Measurements from ENCODE around the gene TMPRSS9. TPM values are rescaled to one million over a fixed set of nuclear protein-coding genes. Genes with fewer than 3 reads are reported as not detected.

Gene TMPRSS9
- total RNA-seq, 2 experiments from 2014 or later: not detected

DNA sequence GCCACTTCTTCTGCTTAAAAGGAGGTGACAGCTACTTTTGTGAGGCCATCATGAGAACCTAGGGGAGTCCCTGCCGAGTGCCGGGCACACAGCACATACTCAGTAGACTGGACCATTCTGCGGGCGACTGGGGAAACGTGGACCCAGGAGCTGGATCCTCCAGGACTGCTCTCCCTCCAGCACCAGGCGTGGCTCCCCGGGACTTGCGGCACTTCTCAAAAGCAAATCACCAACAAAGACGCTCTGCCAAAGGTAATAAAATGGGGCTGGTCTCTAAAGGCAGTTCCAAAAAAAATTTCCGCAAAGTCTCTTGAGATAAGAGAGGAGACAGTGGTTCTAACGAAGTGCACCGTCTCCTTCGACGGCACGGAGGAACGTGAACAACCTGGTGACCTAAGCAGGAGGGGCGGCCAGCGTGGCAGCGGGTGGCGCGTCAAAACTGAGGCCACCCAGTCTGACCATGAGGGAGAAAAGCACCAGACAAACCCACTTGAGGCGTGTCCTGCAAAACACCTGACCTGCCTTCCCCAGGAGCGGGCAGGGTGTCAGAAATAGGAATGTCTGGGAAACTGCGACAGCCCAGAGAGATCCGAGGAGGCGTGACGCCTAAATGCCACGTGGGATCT, 1.4 kb upstream of the TMPRSS9 start:
- H3K27me3 Mint-ChIP-seq: peaks cover 6% of the 10 kb centered on the region
- peaks cover 3% of the 10 kb centered on the region for H3K4me1 Mint-ChIP-seq (ENCODE audit: low read depth)
- CTCF ChIA-PET: no interaction called here
- no peak for DNase-seq
- no peak overlapping the region for H3K4me3 Mint-ChIP-seq
- intact Hi-C loops (cut with micrococcal nuclease): no loop called here
- H3K36me3 Mint-ChIP-seq: no peaks in the 10 kb centered on the region
- no peak overlapping the region for H3K27ac Mint-ChIP-seq
- no peaks in the 10 kb centered on the region for H3K9me3 Mint-ChIP-seq
- POLR2A ChIA-PET: no interaction called here

DNA sequence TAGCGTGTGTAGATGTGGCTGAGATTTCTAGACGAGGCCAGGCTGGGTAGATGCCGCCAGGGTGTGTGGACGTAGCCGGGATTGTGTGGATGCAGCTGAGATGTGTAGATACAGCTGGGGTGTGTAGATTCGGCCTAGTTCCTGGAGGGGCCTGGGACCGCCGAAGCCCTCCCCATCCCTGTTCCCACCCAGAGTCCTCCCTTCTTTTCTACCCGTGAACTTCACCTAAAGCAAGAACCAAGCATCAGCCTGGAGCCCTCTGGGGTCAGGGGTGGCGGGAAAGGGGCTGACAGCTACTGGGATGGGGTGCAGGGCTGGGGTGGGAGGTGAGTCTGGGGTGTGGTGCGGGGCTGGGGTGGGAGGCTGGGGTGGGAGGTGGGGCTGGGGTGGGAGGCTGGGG, 768 bp downstream of the TMPRSS9 start:
- H3K36me3 Mint-ChIP-seq: no peaks in the 10 kb centered on the region
- no peaks in the 10 kb centered on the region for H3K9me3 Mint-ChIP-seq
- peaks cover 3% of the 10 kb centered on the region for H3K4me1 Mint-ChIP-seq (ENCODE audit: low read depth)
- intact Hi-C loops (cut with micrococcal nuclease): no loop called here
- H3K4me3 Mint-ChIP-seq: no peak overlapping the region
- H3K27ac Mint-ChIP-seq: no peak overlapping the region
- ChIA-PET POLR2A (no interaction called here), CTCF (no interaction called here)
- H3K27me3 Mint-ChIP-seq: peaks cover 12% of the 10 kb centered on the region
- no peak for DNase-seq

DNA sequence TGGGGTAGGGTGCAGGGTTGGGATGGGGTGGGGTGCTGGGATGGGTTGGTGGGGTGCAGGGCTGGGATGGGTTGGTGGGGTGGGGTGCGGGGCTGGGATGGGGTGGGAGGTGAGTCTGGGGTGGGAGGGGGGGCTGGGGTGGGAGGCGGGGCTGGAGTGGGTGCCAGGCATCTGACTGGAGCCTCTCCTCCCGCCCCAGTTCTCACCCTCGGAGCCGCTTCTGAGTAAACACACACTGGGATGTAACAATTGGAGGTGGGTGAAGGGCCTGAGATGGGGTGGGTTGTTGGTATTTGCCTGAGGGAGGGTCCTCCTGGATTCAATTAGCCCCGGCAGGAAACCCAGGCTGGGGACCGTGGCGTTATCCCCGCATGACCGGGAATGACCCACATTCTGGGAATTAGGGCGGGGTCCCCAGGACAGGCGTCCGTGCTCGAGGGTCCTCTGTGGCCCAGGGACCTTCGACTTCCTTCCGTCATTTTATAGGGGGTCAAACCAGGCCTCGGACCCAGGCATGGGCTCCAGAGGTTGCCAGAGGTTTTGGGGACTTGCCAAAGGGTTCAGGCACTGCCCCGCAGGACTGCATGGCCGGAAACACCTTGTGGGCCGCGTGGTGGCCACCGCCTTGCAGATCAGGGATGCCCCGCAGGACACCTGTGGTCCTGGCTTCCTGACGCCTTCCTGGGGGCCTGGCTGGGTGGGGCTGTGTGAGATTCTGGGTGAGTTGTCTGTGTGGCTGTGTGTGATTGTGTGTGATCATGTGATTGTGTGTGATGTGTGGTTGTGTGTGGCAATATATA, 1.4 kb downstream of the TMPRSS9 start:
- no peak for DNase-seq
- Mint-ChIP-seq H3K4me1 (ENCODE audit: low read depth) (peaks cover 3% of the 10 kb centered on the region), H3K27ac (no peak overlapping the region), H3K27me3 (peaks cover 12% of the 10 kb centered on the region), H3K36me3 (no peaks in the 10 kb centered on the region), H3K9me3 (no peaks in the 10 kb centered on the region), H3K4me3 (no peak overlapping the region)
- CTCF ChIA-PET: no interaction called here
- intact Hi-C loops (cut with micrococcal nuclease): no loop called here
- POLR2A ChIA-PET: no interaction called here

DNA sequence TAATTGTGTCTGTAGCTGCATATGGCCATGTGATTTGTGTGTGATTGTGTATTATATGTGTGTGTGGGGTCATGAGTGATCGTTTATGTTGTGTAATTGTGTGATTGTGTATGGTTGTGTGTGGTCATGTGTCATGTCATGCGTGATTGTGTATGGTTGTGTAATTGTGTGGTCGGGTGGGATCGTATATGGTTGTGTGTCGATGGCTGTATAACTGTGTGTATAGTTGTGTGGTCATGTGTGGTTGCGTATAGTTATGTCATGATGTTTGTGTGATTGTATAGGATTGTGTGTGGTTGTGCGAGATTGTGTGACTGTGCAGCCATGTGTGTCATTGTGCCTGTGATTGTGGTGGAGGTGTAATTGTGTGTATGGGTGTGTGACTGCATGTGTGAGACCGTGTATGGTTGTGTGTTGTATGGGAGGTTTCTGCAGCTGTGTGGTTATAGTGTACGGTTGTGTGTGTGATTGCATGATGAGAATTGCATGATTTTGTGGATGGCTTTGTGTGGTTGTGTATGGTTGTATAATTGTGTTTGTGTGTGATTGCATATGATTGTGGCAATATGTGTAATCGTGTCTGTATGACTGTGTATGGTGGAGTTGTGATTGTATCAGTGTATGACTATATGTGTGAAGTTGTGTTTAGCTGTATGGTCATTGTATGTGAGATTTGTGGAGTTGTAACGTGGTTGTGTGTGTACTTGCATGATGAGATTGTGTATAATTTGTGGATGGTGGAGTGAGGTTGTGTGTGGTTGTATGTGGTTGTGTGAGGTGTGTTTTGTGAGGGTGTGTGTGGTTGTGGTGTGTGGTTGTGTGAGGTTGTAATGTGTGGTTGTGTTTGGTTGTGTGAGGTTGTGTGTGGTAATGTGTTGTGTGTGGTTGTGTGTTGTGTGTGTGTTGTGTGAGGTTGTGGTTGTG, 2.2 kb downstream of the TMPRSS9 start:
- H3K36me3 Mint-ChIP-seq: no peaks in the 10 kb centered on the region
- H3K9me3 Mint-ChIP-seq: no peaks in the 10 kb centered on the region
- DNase-seq: no peak
- H3K27ac Mint-ChIP-seq: no peak overlapping the region
- intact Hi-C loops (cut with micrococcal nuclease): no loop called here
- no peak overlapping the region for H3K4me3 Mint-ChIP-seq
- POLR2A ChIA-PET: no interaction called here
- H3K27me3 Mint-ChIP-seq: peaks cover 12% of the 10 kb centered on the region
- CTCF ChIA-PET: no interaction called here
- H3K4me1 Mint-ChIP-seq (ENCODE audit: low read depth): peaks cover 3% of the 10 kb centered on the region

DNA sequence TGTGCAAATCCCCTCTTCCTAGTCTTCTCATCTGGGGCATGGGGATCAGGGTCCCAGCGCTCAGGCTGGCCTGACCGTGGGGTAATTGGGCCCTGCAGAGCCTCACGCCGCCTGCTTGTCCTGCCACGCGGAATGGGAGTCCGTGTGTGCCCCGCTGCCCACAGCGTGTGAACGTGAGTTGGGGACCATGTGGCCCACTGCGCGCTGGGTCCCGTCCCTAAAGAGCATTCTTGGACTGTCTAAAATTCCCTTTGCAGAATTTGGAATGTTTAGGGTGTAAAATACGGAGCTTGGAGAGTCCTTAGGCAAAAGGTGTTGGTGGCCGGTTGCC, 2.9 kb downstream of the TMPRSS9 start:
- Mint-ChIP-seq H3K4me3 (no peak overlapping the region), H3K27me3 (peaks cover 12% of the 10 kb centered on the region), H3K9me3 (no peaks in the 10 kb centered on the region), H3K4me1 (ENCODE audit: low read depth) (peaks cover 3% of the 10 kb centered on the region), H3K27ac (no peak overlapping the region), H3K36me3 (no peaks in the 10 kb centered on the region)
- ChIA-PET CTCF (no interaction called here), POLR2A (no interaction called here)
- intact Hi-C loops (cut with micrococcal nuclease): no loop called here
- no peak for DNase-seq

DNA sequence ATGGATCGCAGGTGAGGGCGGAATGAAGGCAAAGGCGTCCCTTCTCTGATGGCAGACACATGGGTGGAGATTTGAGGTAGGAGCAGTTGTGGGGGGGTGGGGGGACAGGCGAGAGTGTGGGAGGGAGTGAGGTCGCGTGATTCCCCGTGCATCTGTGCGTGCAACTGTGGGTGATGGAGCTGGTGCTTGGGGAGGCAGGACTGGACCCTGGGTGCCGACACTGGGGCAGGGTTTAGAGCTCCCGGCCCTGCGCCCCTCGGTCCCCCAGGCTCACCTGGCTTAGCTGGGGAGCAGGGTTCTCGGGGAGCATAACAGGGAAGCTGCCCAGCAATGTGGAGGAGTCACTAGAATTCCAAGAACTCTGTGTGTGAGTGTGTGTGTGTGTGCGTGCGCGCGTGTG, 3.4 kb downstream of the TMPRSS9 start:
- Mint-ChIP-seq H3K4me1 (ENCODE audit: low read depth) (peaks cover 3% of the 10 kb centered on the region), H3K9me3 (peaks cover 2% of the 10 kb centered on the region), H3K36me3 (no peaks in the 10 kb centered on the region), H3K4me3 (no peak overlapping the region), H3K27ac (no peak overlapping the region), H3K27me3 (peaks cover 15% of the 10 kb centered on the region)
- POLR2A ChIA-PET: no interaction called here
- DNase-seq: no peak
- CTCF ChIA-PET: no interaction called here
- intact Hi-C loops (cut with micrococcal nuclease): no loop called here

DNA sequence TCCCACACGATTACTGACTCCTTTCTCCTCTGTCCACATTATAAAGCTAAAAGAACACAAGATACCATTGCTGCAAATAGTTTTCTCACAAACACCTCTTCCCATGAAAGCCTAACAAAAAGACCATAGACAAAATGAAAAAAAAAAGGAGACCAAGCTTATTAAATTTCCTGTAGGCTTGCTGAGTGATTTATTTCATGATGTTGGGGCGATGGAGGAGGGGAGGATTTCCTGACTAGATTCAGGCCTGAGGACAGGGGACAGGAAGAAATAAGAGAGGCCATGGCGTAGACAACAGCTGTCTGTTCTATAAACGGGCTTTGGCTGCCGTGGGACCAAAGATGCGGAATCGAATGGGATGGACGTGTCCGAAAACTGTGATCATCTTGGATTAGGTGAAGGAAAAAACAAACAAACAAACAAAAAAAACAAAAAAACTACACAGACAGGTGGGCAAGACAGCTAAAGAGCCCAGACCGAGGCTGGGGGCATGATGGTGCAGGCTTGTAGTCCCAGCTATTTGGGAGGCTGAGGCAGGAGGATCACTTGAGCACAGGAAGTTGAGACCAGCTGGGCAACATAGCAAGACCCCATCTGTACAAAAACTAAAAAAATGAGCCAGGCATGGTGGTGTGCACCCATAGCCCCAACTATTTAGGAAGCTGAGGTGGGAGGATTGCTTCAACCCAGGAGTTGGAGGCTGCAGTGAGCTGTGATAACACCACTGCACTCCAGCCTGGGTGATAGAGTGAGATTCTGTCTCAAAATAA, 5.3 kb downstream of the TMPRSS9 start:
- peaks cover 14% of the 10 kb centered on the region for H3K27me3 Mint-ChIP-seq
- intact Hi-C loops (cut with micrococcal nuclease): no loop called here
- H3K36me3 Mint-ChIP-seq: no peaks in the 10 kb centered on the region
- CTCF ChIA-PET: interaction anchor here (1.0 kb wide), 1 partner anchor 27 kb away, joined by 5 read pairs; no protein-coding TSS in a partner anchor
- POLR2A ChIA-PET: no interaction called here
- no peak for DNase-seq
- no peak overlapping the region for H3K4me3 Mint-ChIP-seq
- H3K9me3 Mint-ChIP-seq: peaks cover 4% of the 10 kb centered on the region
- H3K27ac Mint-ChIP-seq: no peak overlapping the region
- peaks cover 2% of the 10 kb centered on the region for H3K4me1 Mint-ChIP-seq (ENCODE audit: low read depth)

DNA sequence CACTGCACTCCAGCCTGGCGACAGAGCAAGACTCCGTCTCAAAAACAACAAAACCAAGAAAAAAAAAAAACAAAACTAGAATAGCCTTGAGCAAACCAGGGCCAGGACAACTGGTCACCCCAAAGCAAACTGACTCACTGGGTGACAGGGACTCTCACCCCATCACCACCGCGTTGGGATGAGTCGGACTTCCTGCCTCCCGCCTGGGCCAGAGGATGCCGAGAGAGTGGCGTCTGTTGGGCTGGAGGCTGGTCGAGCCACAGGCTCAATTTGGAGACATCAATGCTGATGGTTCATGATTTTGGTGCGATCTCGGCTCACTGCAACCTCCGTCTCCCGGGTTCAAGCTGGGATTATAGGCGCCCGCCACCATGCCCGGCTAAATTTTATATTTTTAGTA, 11.6 kb downstream of the TMPRSS9 start:
- Mint-ChIP-seq H3K4me3 (no peak overlapping the region), H3K9me3 (peaks cover 7% of the 10 kb centered on the region), H3K27me3 (peaks cover 3% of the 10 kb centered on the region), H3K36me3 (no peaks in the 10 kb centered on the region), H3K4me1 (ENCODE audit: low read depth) (no peaks in the 10 kb centered on the region), H3K27ac (no peak overlapping the region)
- DNase-seq: no peak
- ChIA-PET CTCF (no interaction called here), POLR2A (no interaction called here)
- intact Hi-C loops (cut with micrococcal nuclease): no loop called here

DNA sequence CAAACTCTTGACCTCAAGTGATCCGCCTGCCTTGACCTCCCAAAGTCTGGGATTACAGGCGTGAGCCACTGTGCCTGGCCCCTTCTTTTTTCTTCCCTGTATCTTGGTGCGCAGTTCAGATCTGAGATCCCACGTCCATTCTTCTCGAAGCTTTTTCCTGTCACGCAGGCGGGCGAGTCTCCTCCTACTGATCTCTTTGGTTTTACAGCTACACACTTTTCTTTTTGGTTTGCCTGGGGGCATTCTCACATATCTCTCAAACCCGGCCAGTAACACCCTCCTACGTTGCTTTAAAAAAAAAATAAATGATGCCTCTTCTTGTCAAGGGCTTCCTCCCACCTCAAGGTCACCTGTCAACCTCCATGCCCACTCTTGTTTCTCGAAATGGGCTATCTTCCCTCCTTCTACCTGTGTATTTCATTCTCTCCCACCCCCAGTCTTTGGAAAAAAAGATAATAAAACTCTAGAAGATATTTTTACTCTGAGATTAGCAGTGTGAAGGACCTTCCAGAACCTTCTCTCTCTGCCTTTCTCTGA, 12.1 kb downstream of the TMPRSS9 start:
- peaks cover 3% of the 10 kb centered on the region for H3K27me3 Mint-ChIP-seq
- ChIA-PET POLR2A (no interaction called here), CTCF (interaction anchor here (1.1 kb wide), 1 partner anchor 20 kb away, joined by 3 read pairs; no protein-coding TSS in a partner anchor)
- DNase-seq: no peak
- peaks cover 7% of the 10 kb centered on the region for H3K9me3 Mint-ChIP-seq
- no peak overlapping the region for H3K27ac Mint-ChIP-seq
- no peaks in the 10 kb centered on the region for H3K36me3 Mint-ChIP-seq
- H3K4me3 Mint-ChIP-seq: no peak overlapping the region
- intact Hi-C loops (cut with micrococcal nuclease): no loop called here
- no peaks in the 10 kb centered on the region for H3K4me1 Mint-ChIP-seq (ENCODE audit: low read depth)

DNA sequence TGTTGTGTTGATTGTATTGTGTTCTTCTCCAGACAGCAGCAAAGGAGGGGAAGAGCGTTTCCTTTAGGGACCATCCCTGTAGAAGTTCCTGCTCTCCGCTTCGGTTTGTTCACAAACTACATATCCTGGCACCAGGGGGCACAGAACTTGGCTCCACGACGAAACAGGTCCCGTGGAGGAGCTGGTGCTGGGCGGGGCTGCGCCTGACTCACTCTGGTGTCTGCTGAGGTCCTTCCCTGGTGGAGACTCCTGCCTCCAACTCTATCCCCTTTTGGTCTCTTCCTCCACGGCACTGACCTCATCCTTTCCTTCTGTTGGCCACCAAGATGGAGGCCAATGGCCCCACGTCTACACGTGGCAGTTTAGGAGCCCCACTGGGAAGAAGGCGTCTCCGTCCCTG, 14.7 kb downstream of the TMPRSS9 start:
- Mint-ChIP-seq H3K36me3 (peaks cover 2% of the 10 kb centered on the region), H3K27ac (no peak overlapping the region), H3K27me3 (no peaks in the 10 kb centered on the region), H3K9me3 (peaks cover 16% of the 10 kb centered on the region), H3K4me1 (ENCODE audit: low read depth) (no peaks in the 10 kb centered on the region), H3K4me3 (no peak overlapping the region)
- CTCF ChIA-PET: interaction anchor here (1.2 kb wide), 1 partner anchor 274 kb away, joined by 3 read pairs; no protein-coding TSS in a partner anchor
- intact Hi-C loops (cut with micrococcal nuclease): no loop called here
- POLR2A ChIA-PET: no interaction called here
- no peak for DNase-seq

DNA sequence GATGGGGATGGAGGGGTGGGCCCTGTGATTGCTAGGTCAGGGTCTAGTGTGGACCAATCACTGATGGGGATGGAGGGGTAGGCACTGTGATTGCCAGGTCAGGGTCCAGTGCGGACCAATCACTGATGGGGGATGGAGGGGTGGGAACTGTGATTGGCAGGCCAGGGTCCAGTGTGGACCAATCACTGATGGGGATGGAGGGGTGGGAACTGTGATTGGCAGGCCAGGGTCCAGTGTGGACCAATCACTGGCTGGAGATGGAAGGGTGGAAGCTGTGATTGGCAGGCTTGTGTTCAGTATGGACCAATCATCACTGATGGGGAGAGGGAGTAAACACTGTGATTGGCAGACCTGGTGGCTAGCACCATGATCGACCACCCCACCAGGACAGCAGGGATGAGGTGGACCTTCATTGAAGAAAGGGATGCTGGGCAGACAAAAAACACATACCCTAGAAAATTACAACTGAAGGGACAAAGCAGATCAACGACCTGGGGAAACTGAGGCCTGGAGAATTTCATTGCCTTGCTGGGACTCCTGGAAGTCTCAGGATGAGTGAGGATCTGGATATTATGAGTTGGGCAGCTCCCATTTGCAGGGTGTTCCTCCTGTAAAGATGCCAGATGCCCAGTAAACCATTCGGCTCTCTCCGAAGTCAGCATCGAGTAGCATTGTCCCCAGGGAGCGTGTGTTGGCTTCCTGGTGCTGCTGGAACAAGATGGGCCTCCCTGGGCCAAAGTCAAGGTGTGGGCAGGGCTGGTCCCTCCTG, 15.5 kb downstream of the TMPRSS9 start:
- no peaks in the 10 kb centered on the region for H3K27me3 Mint-ChIP-seq
- no peaks in the 10 kb centered on the region for H3K4me1 Mint-ChIP-seq (ENCODE audit: low read depth)
- no peak overlapping the region for H3K4me3 Mint-ChIP-seq
- intact Hi-C loops (cut with micrococcal nuclease): no loop called here
- CTCF ChIA-PET: interaction anchor here (0.6 to 1.2 kb wide), 2 partner anchors 273 to 286 kb away, joined by 3 read pairs; no protein-coding TSS in a partner anchor
- H3K27ac Mint-ChIP-seq: no peak overlapping the region
- H3K9me3 Mint-ChIP-seq: peaks cover 17% of the 10 kb centered on the region
- POLR2A ChIA-PET: no interaction called here
- no peak for DNase-seq
- peaks cover 2% of the 10 kb centered on the region for H3K36me3 Mint-ChIP-seq

Data from activated CD4-positive, alpha-beta memory T cell treated with anti-CD3 and anti-CD28 coated beads for 36 hours (primary cell).